Stomach (tissue), 9 donors: ENCODE measurements around the gene ACOXL. TPM values are rescaled to one million over a fixed set of nuclear protein-coding genes. Genes with fewer than 3 reads are reported as not detected.

Experiments
- DNase-seq, 2 donors: peaks; one replicate each; pipeline versions ENCODE4 v3.0.0 to v3.0.0-alpha.2; 2013 to 2019
- H3K27ac ChIP-seq, 5 donors: fragments of 200-600 bp in 4 of 5; sonication (generic) in 4 of 5; one replicate each; pipeline ENCODE4 v1.5.1; 2013 to 2019; ENCODE audit warnings: mild to moderate bottlenecking in 1 of 5, moderate library complexity in 1 of 5
- H3K27me3 ChIP-seq, 3 donors: fragments of 200-600 bp; sonication (generic); one replicate each; pipeline ENCODE4 v1.5.1; 2017 to 2019; ENCODE audit warnings: mixed run types in 1 of 3
- H3K36me3 ChIP-seq, 4 donors: fragments of 200-600 bp; sonication (generic); 1 replicate in 3 of 4; 2 replicates in 1 of 4; pipeline ENCODE4 v1.5.1; 2016 to 2019
- H3K4me1 ChIP-seq, 4 donors: fragments of 200-600 bp; sonication (generic); one replicate each; pipeline ENCODE4 v1.5.1; 2016 to 2019
- H3K4me3 ChIP-seq, 4 donors: fragments of 200-600 bp; sonication (generic) in 3 of 4; one replicate each; pipeline ENCODE4 v1.5.1; 2016 to 2019; ENCODE audit warnings: mild to moderate bottlenecking in 1 of 4
- H3K9me3 ChIP-seq, 4 donors: fragments of 200-600 bp; sonication (generic); one replicate each; pipeline ENCODE4 v1.5.1; 2016 to 2019
- CTCF ChIP-seq, 7 experiments: fragments of 450-650 bp in 4 of 7; fragments of 200-600 bp in 3 of 7; sonication (generic) in 3 of 7; IDR thresholded peaks; one replicate each; pipeline ENCODE4 v1.5.1; 2016 to 2019; ENCODE audit warnings: antibody characterized with exemption in 7 of 7, control low read depth in 2 of 7, mild to moderate bottlenecking in 1 of 7
- EP300 ChIP-seq: sonication (generic); formaldehyde crosslinking; IDR thresholded peaks from one replicate; pipeline ENCODE4 v1.6.1; 2017; ENCODE audit warnings: antibody characterized with exemption
- POLR2A ChIP-seq, 4 donors: fragments of 450-650 bp; IDR thresholded peaks; one replicate each; pipeline ENCODE4 v1.6.1; 2016; ENCODE audit warnings: antibody characterized with exemption in 4 of 4, control low read depth in 2 of 4, mild to moderate bottlenecking in 1 of 4, moderate library complexity in 1 of 4
- POLR2AphosphoS5 ChIP-seq, 3 donors: sonication (generic); formaldehyde crosslinking; IDR thresholded peaks; one replicate each; pipeline ENCODE4 v1.6.1; 2016; ENCODE audit warnings: antibody characterized with exemption in 3 of 3
- WGBS, 5 donors: extraction: QIAGEN DNeasy Blood & Tissue Kit in 3 of 5; methylation state at CpG; one replicate each; pipeline versions ENCODE4 v1.1.5 to v1.1.7; 2013 to 2018; 5-methylcytosine and 5-hydroxymethylcytosine counted together
- intact Hi-C: fragments of 100-400 bp; cut with DNase I; formaldehyde crosslinking; loops from one replicate; pipeline ENCODE4 v1.15.1; 2023; ENCODE audit warnings: low total_unique reads
- polyA plus RNA-seq, 3 donors: library from polyadenylated mRNA; stranded (reverse); fragments of 200-250 nt; gene quantifications; one replicate each; pipeline ENCODE4 v1.2.3, GENCODE V29; 2013
- total RNA-seq, 5 donors: library from RNA; depleted of rRNA; stranded (reverse); fragments of >200 nt; gene quantifications; one replicate each; pipeline versions ENCODE4 v1.1.0 to v1.2.3, GENCODE V29; 2014 to 2016
- donor health status: healthy with polysubstance abuse.
- donor health status: Bipolar disorder and iron deficiency.
- donor health status: healthy.

The ACOXL gene
- total and polyA plus RNA-seq, 8 donors: 0.10 to 1.3 (median 0.45) TPM; not detected in 3

GRCh38 chr2:110875384-110875725 is 143.0 kb downstream of the ACOXL start:
- Histone ChIP-seq H3K9me3 (peaks cover 0 to 7% (median 3%) of the 10 kb centered on the region in 4 donors), H3K27me3 (peaks cover 0 to 4% (median 0%) of the 10 kb centered on the region in 3 donors), H3K36me3 (no peaks in the 10 kb centered on the region), H3K4me1 (no peaks in the 10 kb centered on the region), H3K27ac (no peak overlapping the region), H3K4me3 (no peak overlapping the region)
- no peak for DNase-seq
- intact Hi-C loops: no loop called here
- 89 to 95% (median 91%) methylated on average over 6 of the region's 6 CpGs for WGBS, 5 donors
- TF ChIP-seq POLR2A (IDR thresholded peaks at IDR 0.05) (no peak), CTCF (IDR thresholded peaks at IDR 0.05) (no peak), EP300 (no peak), POLR2AphosphoS5 (IDR thresholded peaks at IDR 0.05) (no peak)

- intact Hi-C loops: no loop called here
- H3K27me3 ChIP-seq: peaks cover 0 to 4% (median 0%) of the 10 kb centered on the region in 3 donors
- H3K4me3 ChIP-seq: no peak overlapping the region
- no peak for TF ChIP-seq EP300
- WGBS, 5 donors: 84 to 89% (median 89%) methylated on average over 15 to 18 of the region's 18 CpGs
- H3K9me3 ChIP-seq: peaks cover 0 to 7% (median 3%) of the 10 kb centered on the region in 4 donors
- H3K27ac ChIP-seq: no peak overlapping the region
- no peaks in the 10 kb centered on the region for H3K36me3 ChIP-seq
- DNase-seq: no peak
- H3K4me1 ChIP-seq: no peaks in the 10 kb centered on the region
Measured at GRCh38 chr2:110876167-110876999, 144.0 kb downstream of the ACOXL start.

GRCh38 chr2:110877031-110877827 is 144.9 kb downstream of the ACOXL start:
- no peaks in the 10 kb centered on the region for H3K4me1 ChIP-seq
- intact Hi-C loops: no loop called here
- peaks cover 0 to 7% (median 3%) of the 10 kb centered on the region in 4 donors for H3K9me3 ChIP-seq

GRCh38 chr2:110878150-110878549 is 145.8 kb downstream of the ACOXL start:
- H3K4me1 ChIP-seq: no peaks in the 10 kb centered on the region
- H3K36me3 ChIP-seq: no peaks in the 10 kb centered on the region
- H3K9me3 ChIP-seq: peaks cover 0 to 7% (median 3%) of the 10 kb centered on the region in 4 donors
- no peak for DNase-seq
- no peak overlapping the region for H3K4me3 ChIP-seq
- TF ChIP-seq EP300: no peak
- no peak for TF ChIP-seq POLR2AphosphoS5 (IDR thresholded peaks at IDR 0.05)
- TF ChIP-seq POLR2A (IDR thresholded peaks at IDR 0.05): no peak
- no peak for TF ChIP-seq CTCF (IDR thresholded peaks at IDR 0.05)
- H3K27ac ChIP-seq: no peak overlapping the region
- 84 to 93% (median 89%) methylated on average over 3 of the region's 3 CpGs for WGBS, 5 donors
- peaks cover 0 to 4% (median 0%) of the 10 kb centered on the region in 3 donors for H3K27me3 ChIP-seq
- intact Hi-C loops: no loop called here

More at GRCh38 chr2:110877031-110877827, 144.9 kb downstream of the ACOXL start:
- 42 to 57% (median 50%) methylated on average over 18 of the region's 18 CpGs for WGBS, 5 donors
- Histone ChIP-seq H3K4me3 (no peak overlapping the region), H3K27ac (no peak overlapping the region), H3K36me3 (no peaks in the 10 kb centered on the region), H3K27me3 (peaks cover 0 to 4% (median 0%) of the 10 kb centered on the region in 3 donors)
- no peak for DNase-seq
- TF ChIP-seq CTCF (IDR thresholded peaks at IDR 0.05) (no peak), POLR2AphosphoS5 (IDR thresholded peaks at IDR 0.05) (no peak), POLR2A (IDR thresholded peaks at IDR 0.05) (no peak), EP300 (no peak)
